Peyer's patch (tissue), 4 donors: ENCODE measurements around the gene RCBTB2. TPM values are rescaled to one million over a fixed set of nuclear protein-coding genes. Genes with fewer than 3 reads are reported as not detected.
"Not testable (repeated sequence)": the region's sequence is repeated elsewhere in the genome, so short reads cannot be mapped to it uniquely, and the experiment has no call there.

Experiments used
- DNase-seq, 3 donors: peaks; one replicate each; pipeline ENCODE4 v3.0.0-alpha.2; 2017 to 2019
- H3K27ac ChIP-seq, 4 donors: fragments of 200-600 bp; sonication (generic); one replicate each; pipeline ENCODE4 v1.5.1; 2016 to 2019
- H3K27me3 ChIP-seq, 2 donors: fragments of 200-600 bp; sonication (generic); one replicate each; pipeline ENCODE4 v1.5.1; 2019
- H3K36me3 ChIP-seq, 3 donors: fragments of 200-600 bp; sonication (generic); one replicate each; pipeline ENCODE4 v1.5.1; 2016 to 2019
- H3K4me1 ChIP-seq, 4 donors: fragments of 200-600 bp; sonication (generic); one replicate each; pipeline ENCODE4 v1.5.1; 2016 to 2019
- H3K4me3 ChIP-seq, 4 donors: fragments of 200-600 bp; sonication (generic); 1 replicate in 3 of 4; 2 replicates in 1 of 4; pipeline ENCODE4 v1.5.1; 2016 to 2019; ENCODE audit warnings: mild to moderate bottlenecking in 1 of 4
- H3K9me3 ChIP-seq, 4 donors: fragments of 200-600 bp; sonication (generic); one replicate each; pipeline ENCODE4 v1.5.1; 2016 to 2019; ENCODE audit warnings: mild to moderate bottlenecking in 1 of 4
- CTCF ChIP-seq, 6 experiments: fragments of 450-650 bp in 4 of 6; fragments of 200-600 bp in 2 of 6; sonication (generic) in 1 of 6; IDR thresholded peaks; one replicate each; pipeline ENCODE4 v1.5.1; 2017 to 2019; ENCODE audit warnings: antibody characterized with exemption in 6 of 6, mild to moderate bottlenecking in 3 of 6, moderate library complexity in 1 of 6
- POLR2A ChIP-seq, 2 donors: fragments of 450-650 bp; IDR thresholded peaks; one replicate each; pipeline ENCODE4 v1.5.1; 2017; ENCODE audit warnings: antibody characterized with exemption in 2 of 2, mild to moderate bottlenecking in 2 of 2, moderate library complexity in 2 of 2
- total RNA-seq, 4 donors: library from RNA; depleted of rRNA; stranded (reverse); fragments of >200 nt; gene quantifications; one replicate each; pipeline ENCODE4 v1.1.0, GENCODE V29; 2016

RCBTB2 gene
- total RNA-seq, 4 donors from 2014 or later: 3.2 to 6.3 (median 5.2) TPM

GRCh38 chr13:48476686-48477085 lies 56.2 kb downstream of the RCBTB2 start:
- TF ChIP-seq CTCF (IDR thresholded peaks at IDR 0.05): no peak
- TF ChIP-seq POLR2A (IDR thresholded peaks at IDR 0.05): no peak
- no peak overlapping the region for H3K4me3 ChIP-seq
- peak overlapping the region in 1 of 4 donors; percentile 5 for H3K27ac ChIP-seq

GRCh38 chr13:48476215-48476614 lies 56.7 kb downstream of the RCBTB2 start:
- Histone ChIP-seq H3K4me1 (no peaks in the 10 kb centered on the region), H3K4me3 (no peak overlapping the region), H3K27me3 (no peaks in the 10 kb centered on the region), H3K27ac (peak overlapping the region in 1 of 4 donors; percentile 5), H3K36me3 (peaks cover 0 to 3% (median 0%) of the 10 kb centered on the region in 3 donors), H3K9me3 (no peaks in the 10 kb centered on the region)
- no peak for TF ChIP-seq POLR2A (IDR thresholded peaks at IDR 0.05)
- TF ChIP-seq CTCF (IDR thresholded peaks at IDR 0.05): no peak
- DNase-seq: no peak

More at GRCh38 chr13:48476686-48477085, 56.2 kb downstream of the RCBTB2 start:
- Histone ChIP-seq H3K27me3 (no peaks in the 10 kb centered on the region), H3K36me3 (peaks cover 0 to 4% (median 0%) of the 10 kb centered on the region in 3 donors), H3K9me3 (no peaks in the 10 kb centered on the region), H3K4me1 (no peaks in the 10 kb centered on the region)
- DNase-seq: no peak

GRCh38 chr13:48475230-48475629 lies 57.6 kb downstream of the RCBTB2 start:
- Histone ChIP-seq H3K4me1 (no peaks in the 10 kb centered on the region), H3K4me3 (no peak overlapping the region), H3K36me3 (no peaks in the 10 kb centered on the region), H3K27me3 (no peaks in the 10 kb centered on the region), H3K27ac (no peak overlapping the region), H3K9me3 (no peaks in the 10 kb centered on the region)
- no peak for DNase-seq
- no peak for TF ChIP-seq POLR2A (IDR thresholded peaks at IDR 0.05)
- TF ChIP-seq CTCF (IDR thresholded peaks at IDR 0.05): no peak

GRCh38 chr13:48457578-48458242 lies 75.2 kb downstream of the RCBTB2 start:
- Histone ChIP-seq H3K36me3 (peaks cover 0 to 42% (median 0%) of the 10 kb centered on the region in 3 donors), H3K27ac (no peak overlapping the region), H3K4me1 (no peaks in the 10 kb centered on the region), H3K4me3 (no peak overlapping the region), H3K9me3 (no peaks in the 10 kb centered on the region), H3K27me3 (no peaks in the 10 kb centered on the region)
- no peak for DNase-seq
- TF ChIP-seq CTCF (IDR thresholded peaks at IDR 0.05): no peak
- no peak for TF ChIP-seq POLR2A (IDR thresholded peaks at IDR 0.05)

GRCh38 chr13:48456546-48456945 lies 76.3 kb downstream of the RCBTB2 start:
- no peak overlapping the region for H3K27ac ChIP-seq
- H3K4me3 ChIP-seq: no peak overlapping the region
- TF ChIP-seq POLR2A (IDR thresholded peaks at IDR 0.05) (no peak), CTCF (IDR thresholded peaks at IDR 0.05) (no peak)
- no peak for DNase-seq
- H3K36me3 ChIP-seq: peaks cover 0 to 33% (median 0%) of the 10 kb centered on the region in 3 donors
- H3K9me3 ChIP-seq: no peaks in the 10 kb centered on the region
- no peaks in the 10 kb centered on the region for H3K4me1 ChIP-seq
- H3K27me3 ChIP-seq: no peaks in the 10 kb centered on the region

GRCh38 chr13:48451196-48451595 lies 81.7 kb downstream of the RCBTB2 start:
- H3K4me1 ChIP-seq, H3K36me3 ChIP-seq, H3K4me3 ChIP-seq, DNase-seq, H3K9me3 ChIP-seq, H3K27me3 ChIP-seq, H3K27ac ChIP-seq: not testable (repeated sequence)
